ENCODE data around the gene ADAP1.

Gene ADAP1

DNA sequence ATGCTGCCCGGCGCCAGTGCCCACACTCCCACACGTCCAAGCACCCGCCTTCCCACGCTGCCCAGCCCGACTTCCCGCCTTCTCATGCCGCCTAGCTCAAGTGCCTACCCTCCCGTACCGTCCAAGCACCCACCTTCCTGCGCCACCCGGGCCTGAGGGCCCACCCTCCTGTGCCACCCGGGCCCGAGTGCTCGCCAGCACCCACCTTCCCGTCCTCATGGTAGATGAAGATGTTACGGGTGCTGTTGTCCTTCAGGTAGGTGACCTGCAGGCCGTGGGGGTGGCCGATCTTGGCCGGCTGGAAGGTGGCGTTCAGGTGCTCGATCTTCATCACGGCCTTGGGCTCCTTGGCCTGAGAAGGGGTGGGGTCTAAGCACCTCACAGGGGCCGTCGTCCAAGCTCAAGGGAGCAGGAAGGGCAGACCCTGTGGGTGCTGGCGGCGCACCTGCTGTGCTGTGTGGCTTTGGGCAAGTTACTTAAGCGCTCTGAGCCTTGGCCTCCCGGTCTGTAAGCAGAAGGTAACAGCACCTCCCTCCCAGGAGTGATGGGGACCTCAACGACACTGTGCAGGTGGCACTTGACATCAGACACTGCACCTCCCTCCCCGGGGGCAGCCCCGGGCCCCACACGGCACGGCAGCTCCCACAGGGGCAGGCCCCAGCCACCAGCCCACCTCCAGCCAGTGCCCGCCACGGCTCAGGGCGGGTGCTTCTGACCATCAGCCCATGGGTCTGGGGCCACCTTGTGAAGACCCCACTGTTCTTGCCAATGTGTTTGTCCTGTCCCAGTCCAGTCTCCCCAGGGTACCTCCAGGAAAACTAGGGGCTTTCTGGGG is 50.3 kb downstream of the ADAP1 start:
- DNase-seq: no peak

- no peak for DNase-seq
Observed at GRCh38 chr7:902996-903395, 51.5 kb downstream of the ADAP1 start.

GRCh38 chr7:901388-902154 is 52.9 kb downstream of the ADAP1 start:
- peak; percentile 81 for DNase-seq

DNA sequence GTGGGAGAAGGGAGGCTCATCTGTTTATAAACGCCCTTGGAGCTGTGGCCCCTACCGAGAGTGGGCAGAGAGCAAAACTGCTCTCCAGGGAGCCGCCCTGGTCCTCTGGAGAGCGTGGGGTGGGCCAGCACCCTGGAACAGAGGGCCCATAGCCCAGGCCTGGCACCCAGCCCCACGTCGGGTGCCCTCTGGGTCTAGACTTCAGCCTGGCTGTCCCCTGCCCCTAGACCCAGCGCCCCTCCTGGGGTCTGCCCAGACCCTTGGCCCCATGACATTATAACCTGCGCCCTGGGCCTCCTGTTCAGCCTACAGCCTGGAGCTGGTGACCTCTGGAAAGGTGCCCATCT is 53.5 kb downstream of the ADAP1 start:
- no peak for DNase-seq

DNA sequence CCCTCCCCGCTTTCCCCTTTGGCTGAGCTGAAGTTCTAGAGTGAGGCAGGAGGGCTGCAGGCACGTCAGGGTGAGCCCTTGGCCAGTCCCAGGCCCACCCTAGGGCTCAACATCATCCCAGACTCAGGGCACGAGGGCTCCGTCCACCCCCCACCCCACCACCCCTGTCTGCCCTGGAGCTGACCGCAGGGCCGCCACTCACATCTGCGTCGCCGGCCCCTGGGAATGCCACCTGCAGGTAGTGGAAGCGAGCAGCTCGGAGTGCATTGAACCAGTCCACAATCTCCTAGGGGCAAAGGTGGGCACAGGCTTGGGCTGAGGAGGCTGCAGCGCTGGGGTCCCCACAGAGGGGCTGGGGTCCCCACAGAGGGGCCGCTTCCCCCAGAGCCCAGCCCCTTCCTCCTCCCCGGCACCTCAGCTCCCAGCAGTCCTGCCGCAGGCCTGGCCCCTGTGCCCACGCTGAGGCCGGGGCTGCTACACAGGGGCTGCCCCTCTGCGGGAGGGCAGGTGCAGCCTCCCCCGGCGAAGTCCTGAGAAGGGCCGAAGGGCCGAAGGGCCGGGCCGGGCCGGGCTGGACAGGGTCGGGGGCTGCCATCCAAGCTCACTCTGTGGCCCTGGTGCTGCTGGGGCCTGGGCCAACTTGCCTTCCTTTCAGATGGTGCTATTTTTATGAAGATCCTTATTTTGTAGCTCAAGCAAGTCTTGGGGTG is 54.0 kb downstream of the ADAP1 start:
- DNase-seq: no peak

DNA sequence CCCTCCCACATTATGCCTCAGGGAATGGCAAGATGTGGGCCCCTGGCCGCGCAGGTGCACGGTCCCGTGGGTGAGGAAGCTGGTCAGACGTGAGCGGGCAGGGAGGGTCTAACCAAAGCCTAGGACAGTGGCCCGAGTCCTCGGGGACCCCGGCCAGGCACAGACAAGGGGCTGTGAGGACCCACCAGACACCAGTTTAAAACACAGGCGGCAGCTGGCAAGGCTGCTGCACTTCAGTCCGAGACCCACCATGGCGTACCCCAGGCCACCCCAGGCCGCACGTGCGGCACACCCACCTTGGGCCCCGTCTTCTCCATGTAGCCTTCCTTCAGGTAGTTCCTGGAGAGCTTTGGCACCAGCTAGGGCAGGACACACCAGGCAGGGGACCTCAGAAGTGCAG is 54.7 kb downstream of the ADAP1 start:
- DNase-seq: no peak

DNA sequence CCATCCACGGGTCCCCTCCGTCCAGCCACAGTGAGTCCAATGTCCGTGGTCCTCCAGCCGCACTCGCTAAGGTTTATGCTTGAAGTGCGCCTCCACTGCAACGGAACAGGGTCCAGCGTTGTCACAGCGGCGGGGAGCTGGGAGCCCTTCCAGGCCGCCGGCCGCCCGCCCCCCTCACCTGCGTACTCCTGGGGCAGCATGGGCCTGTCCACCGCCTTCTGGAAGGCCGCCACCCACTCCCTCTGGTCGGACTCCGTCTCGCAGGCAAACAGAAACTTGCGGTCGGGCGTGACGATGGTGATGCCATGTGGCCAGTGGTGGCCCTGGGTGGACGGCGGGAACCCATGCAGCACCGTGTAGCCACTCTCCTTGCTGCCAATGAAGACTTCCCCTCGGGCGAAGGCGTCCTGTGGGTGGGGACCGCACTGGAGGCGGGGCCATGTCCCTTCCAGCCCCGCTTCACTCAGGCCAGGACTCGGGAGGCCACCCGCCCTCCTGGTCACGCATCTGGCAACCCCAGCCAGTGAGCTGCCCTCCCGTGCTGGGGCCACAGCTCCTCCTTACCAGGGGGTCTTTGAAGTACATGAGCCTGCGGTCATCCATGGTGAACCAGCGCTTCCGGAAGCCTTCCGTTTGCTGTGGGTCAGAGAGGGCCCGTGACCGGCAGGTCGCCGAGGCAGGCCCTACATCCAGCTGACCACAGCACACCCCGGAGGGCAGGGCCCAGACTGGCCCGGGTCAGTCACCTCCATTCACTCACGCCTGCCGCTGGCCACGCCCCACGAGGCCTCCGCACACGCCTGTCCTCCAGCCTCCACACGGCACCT is 55.4 kb downstream of the ADAP1 start:
- DNase-seq: no peak

DNA sequence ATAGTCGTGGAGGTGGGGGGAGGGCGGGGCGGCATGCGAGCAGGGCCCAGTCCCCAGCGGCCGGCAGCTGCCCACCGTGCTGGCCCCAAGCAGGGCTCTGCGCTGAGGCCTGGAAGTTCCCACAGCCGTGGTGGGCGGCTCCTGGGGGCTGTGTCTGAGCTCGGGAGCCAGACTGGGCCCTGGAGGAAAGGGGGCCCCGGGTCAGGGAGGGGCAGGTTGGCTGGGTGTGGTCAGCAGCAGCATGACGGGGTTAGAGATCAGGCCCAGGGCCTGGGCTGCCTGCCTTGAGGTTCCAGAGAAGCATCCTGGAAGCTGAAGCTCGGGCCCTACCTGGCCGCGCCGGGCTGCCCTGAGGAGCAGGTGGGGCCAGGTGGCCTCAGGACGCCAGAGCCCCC is 56.0 kb downstream of the ADAP1 start:
- no peak for DNase-seq

DNA sequence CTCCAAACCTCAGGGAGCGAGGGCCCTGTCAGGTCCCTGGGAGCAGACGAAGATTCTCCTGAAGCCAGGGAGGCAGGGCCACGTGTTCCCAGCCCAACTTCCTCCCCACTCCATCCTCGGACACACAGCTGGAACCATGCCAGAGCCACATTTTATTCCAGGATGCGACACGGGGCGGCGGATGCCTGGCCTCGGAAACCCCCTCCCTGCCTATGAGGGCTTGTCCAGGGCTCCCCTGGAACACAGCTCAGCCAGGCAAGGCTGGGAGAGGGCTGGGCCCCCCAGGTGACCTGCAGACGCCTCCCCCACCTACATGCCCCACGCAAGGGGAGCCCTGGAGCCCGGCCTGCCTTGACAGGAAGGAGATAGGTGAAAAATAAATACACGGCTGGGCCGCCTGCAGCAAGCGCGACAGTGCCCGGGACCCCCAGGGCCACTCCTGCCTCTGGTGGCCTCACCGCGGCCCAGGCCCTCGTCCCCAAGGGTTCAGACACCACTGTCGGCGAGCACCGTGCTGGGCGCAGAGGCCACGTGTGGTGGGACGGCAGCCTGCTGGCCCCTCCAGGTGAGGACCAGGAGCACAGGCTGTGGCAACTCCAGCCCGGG is 56.6 kb downstream of the ADAP1 start:
- DNase-seq: no peak

DNA sequence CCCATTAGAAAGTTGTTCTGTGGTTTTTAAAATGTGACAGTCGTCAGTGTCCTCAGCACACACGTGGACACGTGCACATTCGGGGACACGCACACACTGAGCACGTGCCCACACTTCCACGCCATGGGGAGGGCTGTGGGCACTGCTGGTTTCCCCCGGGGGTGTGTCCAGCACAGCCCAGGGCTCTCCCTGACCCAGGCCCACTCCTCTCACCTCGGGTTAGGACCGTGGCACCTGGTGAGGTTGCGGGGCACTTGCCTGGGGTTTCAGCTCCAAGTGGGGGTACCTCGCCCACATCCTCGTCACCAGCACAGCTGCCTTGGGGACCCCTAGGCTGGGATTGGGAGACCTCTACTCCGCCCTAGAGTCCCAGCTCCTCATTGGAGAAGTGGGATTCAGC is 57.4 kb downstream of the ADAP1 start:
- DNase-seq: no peak

DNA sequence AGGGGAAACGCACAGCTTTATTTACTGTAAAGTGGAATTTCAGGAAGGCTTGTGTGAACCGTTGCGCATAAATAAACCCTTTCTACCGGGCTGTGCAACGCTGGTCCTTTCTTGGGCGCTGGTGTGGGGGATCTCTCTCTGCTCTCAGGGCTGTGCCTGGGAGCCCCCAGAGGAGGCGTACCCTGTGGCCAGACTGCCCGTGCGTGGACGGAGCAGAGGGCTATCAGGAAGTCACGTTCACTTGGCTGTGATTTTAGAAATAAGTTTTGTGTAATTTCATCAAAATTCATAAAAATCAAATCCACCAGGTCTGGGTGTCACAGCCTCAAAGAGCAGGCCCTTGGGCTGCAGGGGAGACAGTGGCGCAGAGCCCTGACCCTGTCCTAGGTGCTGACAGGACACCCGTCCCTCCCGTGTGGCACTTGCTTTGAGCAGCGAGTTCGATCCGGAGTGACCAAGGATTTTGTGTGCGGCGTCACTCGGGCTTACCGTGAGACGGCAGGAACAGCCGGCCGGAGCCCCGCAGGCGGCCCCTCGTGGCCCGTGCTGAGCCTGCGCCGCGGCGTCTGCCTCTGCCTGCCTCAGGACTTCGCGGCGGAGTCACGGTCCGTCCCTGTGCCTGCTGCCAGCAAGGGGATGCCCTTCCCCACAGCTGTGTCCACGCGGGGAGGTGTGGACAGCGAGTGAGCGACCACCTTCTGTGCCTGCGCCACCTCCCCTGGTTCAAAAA is 58.0 kb downstream of the ADAP1 start:
- no peak for DNase-seq

GRCh38 chr7:895451-896052 is 58.9 kb downstream of the ADAP1 start:
- DNase-seq: no peak

DNA sequence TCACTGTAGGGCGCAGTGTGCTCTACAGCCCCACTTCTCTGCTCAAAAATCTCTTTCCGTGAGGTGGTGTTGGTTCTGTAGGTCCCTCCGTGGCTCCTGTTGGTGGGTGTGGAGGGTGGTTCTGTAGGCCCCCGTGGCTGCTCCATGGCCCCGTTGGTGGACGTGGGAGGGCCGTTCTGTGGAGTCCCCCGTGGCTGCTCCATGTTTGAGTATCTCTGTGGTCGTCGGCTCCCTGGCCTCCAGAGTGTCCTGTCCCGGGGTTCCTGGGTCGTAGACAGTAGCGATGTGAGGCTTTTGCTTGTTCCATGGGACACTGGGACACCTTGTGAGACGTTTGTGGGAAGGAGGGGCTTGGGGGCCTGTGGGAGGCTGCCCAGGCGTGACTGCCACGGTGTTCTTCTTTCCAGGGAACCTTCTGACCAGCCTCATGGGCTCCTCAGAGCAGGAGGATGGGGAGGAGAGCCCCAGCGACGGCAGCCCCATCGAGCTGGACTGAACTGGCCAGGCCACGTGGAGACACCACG is 59.5 kb downstream of the ADAP1 start:
- DNase-seq: no peak

DNA sequence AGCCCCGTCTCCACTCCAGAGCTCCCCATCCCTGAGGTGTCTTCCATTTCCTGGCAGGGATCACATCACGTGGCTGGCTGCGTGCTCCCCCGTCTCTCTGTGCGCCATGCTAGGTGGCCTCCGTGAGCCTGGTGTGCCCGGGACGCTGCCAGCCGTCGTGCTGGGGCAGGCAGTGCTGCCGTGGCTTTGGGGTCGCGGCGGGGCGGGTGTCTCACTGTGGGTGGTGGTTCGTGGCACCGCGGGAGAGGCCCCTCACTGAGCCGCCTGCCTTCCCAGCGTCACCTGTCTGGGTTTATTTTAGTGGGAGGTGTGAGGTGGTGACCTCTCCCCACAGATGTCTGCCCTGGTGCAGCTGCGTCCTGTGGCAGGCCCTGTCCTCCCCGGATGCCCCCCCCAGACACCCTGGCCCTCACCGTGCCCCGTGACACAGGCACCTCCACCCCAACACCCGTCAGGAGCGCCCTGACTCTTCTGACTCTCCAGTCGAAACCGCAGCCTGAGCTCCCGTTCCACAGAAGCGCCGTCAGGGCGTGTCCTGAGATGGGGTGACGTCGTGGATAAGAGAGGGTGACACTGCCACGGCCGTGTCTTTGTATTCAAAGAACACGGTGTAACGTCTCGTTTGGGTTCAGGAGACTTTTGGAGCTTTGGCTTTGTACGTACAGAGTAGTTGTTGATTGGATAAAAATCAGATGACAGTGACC is 60.2 kb downstream of the ADAP1 start:
- no peak for DNase-seq

DNA sequence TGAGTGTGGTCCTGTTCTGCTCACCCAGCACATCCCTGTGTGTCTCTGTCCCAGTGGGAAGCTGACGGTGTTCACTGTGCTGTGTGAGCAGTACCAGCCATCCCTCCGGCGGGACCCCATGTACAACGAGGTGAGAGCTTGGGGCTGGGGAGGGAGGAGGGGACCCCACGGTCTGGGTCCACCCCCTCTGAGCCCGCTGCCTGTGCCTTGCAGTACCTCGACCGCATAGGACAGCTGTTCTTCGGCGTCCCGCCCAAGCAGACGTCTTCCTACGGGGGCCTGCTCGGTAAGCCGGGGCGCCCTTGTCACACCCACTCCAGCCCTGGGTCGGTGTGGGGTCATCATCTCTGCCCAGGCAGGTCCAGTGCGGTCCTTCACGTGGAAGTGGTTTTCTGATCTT is 60.8 kb downstream of the ADAP1 start:
- DNase-seq: no peak

GRCh38 chr7:892648-893593 is 61.6 kb downstream of the ADAP1 start:
- DNase-seq: no peak

- DNase-seq: no peak
Observed at GRCh38 chr7:891805-892204, 62.7 kb downstream of the ADAP1 start.

- no peak for DNase-seq
Observed at GRCh38 chr7:891291-891690, 63.2 kb downstream of the ADAP1 start.

- DNase-seq: no peak
Observed at GRCh38 chr7:890868-891267, 63.6 kb downstream of the ADAP1 start.
